ENCODE measurements around the gene ZNF511. TPM values are rescaled to one million over a fixed set of nuclear protein-coding genes. Genes with fewer than 3 reads are reported as not detected.

Gene ZNF511
- total and polyA plus RNA-seq, 4 donors, result 13.7 to 31.8 (median 24.2) TPM

- DNase-seq (ENCODE audit: low spot score), result no peak
- Histone ChIP-seq H3K27ac (ENCODE audit: low read depth in 1 of 2, low read length in 2 of 2) (no peak overlapping the region), H3K4me3 (ENCODE audit: low read depth in 1 of 3, low read length in 3 of 3) (no peak overlapping the region), H3K9ac (ENCODE audit: low read depth in 1 of 2, low read length in 2 of 2) (no peak overlapping the region), H3K4me1 (ENCODE audit: control insufficient read depth in 4 of 4, insufficient read depth in 4 of 4, low read length in 3 of 4) (no peaks in the 10 kb centered on the region), H3K27me3 (ENCODE audit: control insufficient read depth in 4 of 4, insufficient read depth in 4 of 4, low read length in 3 of 4) (no peaks in the 10 kb centered on the region), H3K36me3 (ENCODE audit: control insufficient read depth in 4 of 4, insufficient read depth in 3 of 4, low read depth in 1 of 4, low read length in 3 of 4) (peaks cover 29 to 85% (median 54%) of the 10 kb centered on the region in 4 donors), H3K9me3 (ENCODE audit: control insufficient read depth in 4 of 4, low read length in 3 of 4) (no peaks in the 10 kb centered on the region)
- WGBS, result 95% methylated on average over 46 of the region's 46 CpGs
- TF ChIP-seq RXRA (IDR thresholded peaks at IDR 0.05) (no peak), FOXA2 (IDR thresholded peaks at IDR 0.05) (no peak)
These were observed 20.7 kb upstream of the ZNF511 start for GRCh38 chr10:133287832-133288500.

- Histone ChIP-seq H3K9ac (ENCODE audit: low read depth in 1 of 2, low read length in 2 of 2) (no peak overlapping the region), H3K9me3 (ENCODE audit: control insufficient read depth in 4 of 4, low read length in 3 of 4) (no peaks in the 10 kb centered on the region), H3K4me1 (ENCODE audit: control insufficient read depth in 4 of 4, insufficient read depth in 4 of 4, low read length in 3 of 4) (no peaks in the 10 kb centered on the region), H3K36me3 (ENCODE audit: control insufficient read depth in 4 of 4, insufficient read depth in 3 of 4, low read depth in 1 of 4, low read length in 3 of 4) (peaks cover 22 to 85% (median 48%) of the 10 kb centered on the region in 4 donors), H3K4me3 (ENCODE audit: low read depth in 1 of 3, low read length in 3 of 3) (no peak overlapping the region), H3K27ac (ENCODE audit: low read depth in 1 of 2, low read length in 2 of 2) (no peak overlapping the region), H3K27me3 (ENCODE audit: control insufficient read depth in 4 of 4, insufficient read depth in 4 of 4, low read length in 3 of 4) (no peaks in the 10 kb centered on the region)
- DNase-seq (ENCODE audit: low spot score), result no peak
- TF ChIP-seq NR2F2 (IDR thresholded peaks at IDR 0.05), result no peak
- no peak for TF ChIP-seq HNF4G (IDR thresholded peaks at IDR 0.05)
- TF ChIP-seq RAD21 (IDR thresholded peaks at IDR 0.05), result no peak
- no peak for TF ChIP-seq JUND (IDR thresholded peaks at IDR 0.05)
- TF ChIP-seq FOXA1 (IDR thresholded peaks at IDR 0.05), result no peak
- TF ChIP-seq ATF3 (IDR thresholded peaks at IDR 0.05), result no peak
- no peak for TF ChIP-seq SP1 (IDR thresholded peaks at IDR 0.05)
- TF ChIP-seq YY1 (IDR thresholded peaks at IDR 0.05), result no peak
- no peak for TF ChIP-seq GABPA (IDR thresholded peaks at IDR 0.05 in 1 of 2, conservative IDR thresholded peaks at IDR 0.05 in 1 of 2)
- no peak for TF ChIP-seq ZBTB33 (IDR thresholded peaks at IDR 0.05)
- no peak for TF ChIP-seq FOXA2 (IDR thresholded peaks at IDR 0.05)
- no peak for TF ChIP-seq CTCF (IDR thresholded peaks at IDR 0.05; ENCODE audit: low read depth, low read length, missing input control)
- 96% methylated on average over 24 of the region's 24 CpGs for WGBS
These were observed 19.0 kb upstream of the ZNF511 start for GRCh38 chr10:133289761-133290160.
